ENCODE results near the gene AMBP. TPM values are rescaled to one million over a fixed set of nuclear protein-coding genes. Genes with fewer than 3 reads are reported as not detected.

Gene AMBP
- total RNA-seq, 1 donor from 2014 or later, result not detected

DNA sequence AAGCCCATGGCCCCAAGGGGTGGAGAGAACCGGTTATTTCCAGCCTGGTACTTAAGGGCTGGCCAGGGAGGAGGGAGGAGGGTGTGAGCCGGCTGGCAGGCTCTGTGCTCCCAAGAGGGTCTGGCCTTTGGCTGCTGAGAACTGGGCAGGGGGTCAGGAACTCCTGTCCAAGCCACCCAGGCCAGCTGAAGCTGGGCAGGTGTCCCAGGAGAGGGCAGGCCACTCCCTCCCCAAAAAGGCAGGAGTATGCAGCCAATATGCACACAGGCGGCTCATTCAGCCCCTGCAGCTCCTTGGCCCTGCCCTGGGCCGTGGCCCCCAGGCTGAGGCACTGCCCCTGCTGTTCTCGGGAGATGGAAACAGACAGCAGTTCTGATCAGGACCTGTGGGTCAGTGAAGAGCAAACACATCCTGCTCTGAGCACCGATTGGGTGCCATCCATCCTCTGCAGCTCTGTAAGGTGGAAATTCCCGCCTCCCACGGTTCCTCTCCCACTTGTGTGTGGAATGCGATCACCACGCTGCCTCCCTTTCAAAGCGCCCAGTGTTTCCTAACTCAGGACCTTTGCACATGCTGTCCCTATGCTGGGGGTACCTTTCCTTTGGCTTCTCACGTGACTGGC is 38.1 kb upstream of the AMBP start:
- peak; percentile 68 for DNase-seq (ENCODE audit: low spot score)
- no peak overlapping the region for H3K27ac Mint-ChIP-seq (ENCODE audit: unreplicated experiment)
- H3K4me1 Mint-ChIP-seq (ENCODE audit: low read depth), result peaks cover 17% of the 10 kb centered on the region
- H3K27me3 Mint-ChIP-seq (ENCODE audit: low read depth), result peaks cover 26% of the 10 kb centered on the region
- TF ChIP-seq, protein P1, sequence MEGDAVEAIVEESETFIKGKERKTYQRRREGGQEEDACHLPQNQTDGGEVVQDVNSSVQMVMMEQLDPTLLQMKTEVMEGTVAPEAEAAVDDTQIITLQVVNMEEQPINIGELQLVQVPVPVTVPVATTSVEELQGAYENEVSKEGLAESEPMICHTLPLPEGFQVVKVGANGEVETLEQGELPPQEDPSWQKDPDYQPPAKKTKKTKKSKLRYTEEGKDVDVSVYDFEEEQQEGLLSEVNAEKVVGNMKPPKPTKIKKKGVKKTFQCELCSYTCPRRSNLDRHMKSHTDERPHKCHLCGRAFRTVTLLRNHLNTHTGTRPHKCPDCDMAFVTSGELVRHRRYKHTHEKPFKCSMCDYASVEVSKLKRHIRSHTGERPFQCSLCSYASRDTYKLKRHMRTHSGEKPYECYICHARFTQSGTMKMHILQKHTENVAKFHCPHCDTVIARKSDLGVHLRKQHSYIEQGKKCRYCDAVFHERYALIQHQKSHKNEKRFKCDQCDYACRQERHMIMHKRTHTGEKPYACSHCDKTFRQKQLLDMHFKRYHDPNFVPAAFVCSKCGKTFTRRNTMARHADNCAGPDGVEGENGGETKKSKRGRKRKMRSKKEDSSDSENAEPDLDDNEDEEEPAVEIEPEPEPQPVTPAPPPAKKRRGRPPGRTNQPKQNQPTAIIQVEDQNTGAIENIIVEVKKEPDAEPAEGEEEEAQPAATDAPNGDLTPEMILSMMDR (IDR thresholded peaks at IDR 0.05), result no peak
- no peak overlapping the region for H3K4me3 Mint-ChIP-seq (ENCODE audit: unreplicated experiment)
- H3K9me3 Mint-ChIP-seq (ENCODE audit: low read depth), result no peaks in the 10 kb centered on the region
- H3K36me3 Mint-ChIP-seq (ENCODE audit: low read depth), result no peaks in the 10 kb centered on the region

DNA sequence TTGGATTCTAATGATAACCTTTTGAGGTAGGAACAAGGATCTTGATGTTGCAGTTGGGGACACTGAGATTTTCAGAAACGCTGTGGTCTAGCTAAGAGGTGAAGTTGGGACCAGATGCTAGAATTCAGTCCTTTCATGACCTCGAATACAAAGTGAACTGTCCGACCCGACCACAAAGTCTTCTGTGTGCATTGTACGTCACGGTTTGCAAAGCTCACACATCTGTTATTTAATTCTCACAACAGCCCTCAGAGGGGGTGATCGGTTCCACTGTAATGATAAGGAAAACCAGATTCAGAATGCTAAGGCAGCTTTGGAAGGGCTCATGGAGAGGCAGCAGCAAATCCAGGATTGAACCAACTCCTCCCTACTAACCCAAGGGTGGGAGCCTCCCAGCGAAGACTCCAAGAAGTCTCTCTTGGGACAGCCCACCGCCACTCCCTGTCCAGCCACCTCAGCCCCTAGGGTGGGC is 37.6 kb upstream of the AMBP start:
- Mint-ChIP-seq H3K36me3 (ENCODE audit: low read depth) (no peaks in the 10 kb centered on the region), H3K27me3 (ENCODE audit: low read depth) (peaks cover 25% of the 10 kb centered on the region)

DNA sequence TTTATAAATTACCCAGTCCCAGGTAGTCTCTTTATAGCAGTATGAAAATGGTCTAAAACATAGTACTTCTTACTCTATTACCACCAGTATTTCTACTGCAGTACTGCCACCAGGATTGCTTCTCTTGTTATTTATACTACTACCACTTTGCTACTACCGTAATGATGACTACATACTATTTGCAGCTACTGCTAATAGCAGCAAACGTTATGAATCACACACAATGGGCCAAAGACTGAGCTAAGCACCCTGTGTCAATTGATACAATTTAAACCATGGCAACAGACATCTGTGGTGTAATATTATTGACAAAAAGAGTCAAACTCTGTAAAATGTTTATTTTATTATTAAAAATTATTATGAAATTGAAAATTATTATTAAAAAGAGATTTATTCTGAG is 36.3 kb upstream of the AMBP start:
- TF ChIP-seq, protein P1 (IDR thresholded peaks at IDR 0.05), result no peak
- peaks cover 29% of the 10 kb centered on the region for H3K4me1 Mint-ChIP-seq (ENCODE audit: low read depth)
- no peaks in the 10 kb centered on the region for H3K9me3 Mint-ChIP-seq (ENCODE audit: low read depth)
- H3K36me3 Mint-ChIP-seq (ENCODE audit: low read depth), result no peaks in the 10 kb centered on the region
- no peak overlapping the region for H3K4me3 Mint-ChIP-seq (ENCODE audit: unreplicated experiment)
- DNase-seq (ENCODE audit: low spot score), result no peak
- H3K27me3 Mint-ChIP-seq (ENCODE audit: low read depth), result peaks cover 22% of the 10 kb centered on the region
- H3K27ac Mint-ChIP-seq (ENCODE audit: unreplicated experiment), result peak overlapping the region; percentile 61

More for the DNA sequence above, 37.6 kb upstream of the AMBP start:
- Mint-ChIP-seq H3K9me3 (ENCODE audit: low read depth) (no peaks in the 10 kb centered on the region), H3K4me3 (ENCODE audit: unreplicated experiment) (no peak overlapping the region), H3K27ac (ENCODE audit: unreplicated experiment) (no peak overlapping the region), H3K4me1 (ENCODE audit: low read depth) (peaks cover 21% of the 10 kb centered on the region)
- TF ChIP-seq, protein P1 (IDR thresholded peaks at IDR 0.05), result no peak
- no peak for DNase-seq (ENCODE audit: low spot score)

DNA sequence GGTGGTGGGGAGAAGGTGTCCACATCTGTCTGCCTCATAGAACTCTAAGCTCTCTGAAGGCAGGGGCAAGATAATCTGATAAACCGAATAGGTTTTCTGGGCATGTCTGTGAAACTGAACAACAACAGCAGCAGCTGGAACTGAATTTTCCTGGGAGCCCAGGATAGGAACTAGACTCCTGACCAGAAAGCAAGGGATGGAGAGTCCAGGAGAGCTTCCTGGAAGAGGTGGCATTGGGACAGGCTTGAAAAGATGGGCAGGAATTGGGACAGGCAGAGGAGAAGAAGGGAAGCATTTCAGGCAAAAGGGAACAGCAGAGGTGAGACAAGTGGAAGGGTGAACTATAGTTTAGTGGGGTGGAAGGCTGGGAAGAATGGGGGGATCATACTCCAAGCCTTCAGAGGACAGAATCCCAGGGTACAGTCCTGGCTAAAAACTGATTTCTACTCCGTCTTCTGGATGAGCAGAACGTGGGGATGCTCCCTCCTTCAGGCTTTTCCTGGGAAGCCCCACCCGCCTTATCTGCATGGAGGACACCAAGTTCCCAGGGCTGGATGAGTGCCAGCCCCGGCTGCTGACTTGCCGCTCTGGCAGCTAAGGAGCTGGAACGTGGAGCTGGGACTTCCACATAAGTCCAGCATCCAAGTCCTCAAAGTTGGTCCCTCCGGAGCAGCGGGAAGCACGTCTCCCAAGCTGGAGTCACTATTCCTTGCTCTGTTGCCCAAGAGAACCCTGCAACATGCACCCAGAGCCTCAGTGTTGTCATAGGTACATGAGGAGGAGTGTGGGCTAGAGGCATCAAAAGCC is 34.9 kb upstream of the AMBP start:
- Mint-ChIP-seq H3K27me3 (ENCODE audit: low read depth) (peaks cover 13% of the 10 kb centered on the region), H3K4me3 (ENCODE audit: unreplicated experiment) (no peak overlapping the region), H3K36me3 (ENCODE audit: low read depth) (no peaks in the 10 kb centered on the region), H3K4me1 (ENCODE audit: low read depth) (peaks cover 29% of the 10 kb centered on the region), H3K9me3 (ENCODE audit: low read depth) (no peaks in the 10 kb centered on the region), H3K27ac (ENCODE audit: unreplicated experiment) (peak overlapping the region; percentile 13)
- TF ChIP-seq, protein P1 (IDR thresholded peaks at IDR 0.05), result no peak
- DNase-seq (ENCODE audit: low spot score), result no peak

DNA sequence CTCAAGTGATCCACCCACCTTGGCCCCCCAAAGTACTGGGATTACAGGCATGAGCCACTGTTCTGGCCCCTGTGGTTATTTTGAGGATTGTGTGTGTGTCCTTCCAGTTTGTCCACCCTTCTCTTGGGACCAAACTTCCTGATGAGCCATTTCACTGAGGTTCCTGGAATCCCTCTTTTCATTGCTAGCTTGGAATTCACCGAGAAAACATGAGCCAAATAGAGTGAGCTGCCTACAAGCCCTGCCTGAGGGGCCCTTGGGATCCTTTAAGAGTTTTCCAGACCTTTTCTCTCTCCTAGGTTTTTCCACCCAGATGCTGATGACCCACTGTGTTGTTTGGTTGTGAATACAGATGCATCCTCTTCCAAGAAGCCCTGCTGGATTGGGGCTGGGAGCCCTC is 34.2 kb upstream of the AMBP start:
- H3K27ac Mint-ChIP-seq (ENCODE audit: unreplicated experiment), result no peak overlapping the region
- DNase-seq (ENCODE audit: low spot score), result no peak

More for the DNA sequence above, 34.2 kb upstream of the AMBP start:
- Mint-ChIP-seq H3K36me3 (ENCODE audit: low read depth) (no peaks in the 10 kb centered on the region), H3K4me1 (ENCODE audit: low read depth) (peaks cover 29% of the 10 kb centered on the region), H3K4me3 (ENCODE audit: unreplicated experiment) (no peak overlapping the region), H3K27me3 (ENCODE audit: low read depth) (peaks cover 8% of the 10 kb centered on the region), H3K9me3 (ENCODE audit: low read depth) (no peaks in the 10 kb centered on the region)
- TF ChIP-seq, protein P1 (IDR thresholded peaks at IDR 0.05), result no peak
